Measurements from ENCODE around the gene TMEM151B. TPM values are rescaled to one million over a fixed set of nuclear protein-coding genes. Genes with fewer than 3 reads are reported as not detected.

TMEM151B gene
- total and polyA plus RNA-seq, 2 of the 13 experiments (the other 11 are each of a cell fraction or from before 2014, with no cell fraction given): not detected

DNA sequence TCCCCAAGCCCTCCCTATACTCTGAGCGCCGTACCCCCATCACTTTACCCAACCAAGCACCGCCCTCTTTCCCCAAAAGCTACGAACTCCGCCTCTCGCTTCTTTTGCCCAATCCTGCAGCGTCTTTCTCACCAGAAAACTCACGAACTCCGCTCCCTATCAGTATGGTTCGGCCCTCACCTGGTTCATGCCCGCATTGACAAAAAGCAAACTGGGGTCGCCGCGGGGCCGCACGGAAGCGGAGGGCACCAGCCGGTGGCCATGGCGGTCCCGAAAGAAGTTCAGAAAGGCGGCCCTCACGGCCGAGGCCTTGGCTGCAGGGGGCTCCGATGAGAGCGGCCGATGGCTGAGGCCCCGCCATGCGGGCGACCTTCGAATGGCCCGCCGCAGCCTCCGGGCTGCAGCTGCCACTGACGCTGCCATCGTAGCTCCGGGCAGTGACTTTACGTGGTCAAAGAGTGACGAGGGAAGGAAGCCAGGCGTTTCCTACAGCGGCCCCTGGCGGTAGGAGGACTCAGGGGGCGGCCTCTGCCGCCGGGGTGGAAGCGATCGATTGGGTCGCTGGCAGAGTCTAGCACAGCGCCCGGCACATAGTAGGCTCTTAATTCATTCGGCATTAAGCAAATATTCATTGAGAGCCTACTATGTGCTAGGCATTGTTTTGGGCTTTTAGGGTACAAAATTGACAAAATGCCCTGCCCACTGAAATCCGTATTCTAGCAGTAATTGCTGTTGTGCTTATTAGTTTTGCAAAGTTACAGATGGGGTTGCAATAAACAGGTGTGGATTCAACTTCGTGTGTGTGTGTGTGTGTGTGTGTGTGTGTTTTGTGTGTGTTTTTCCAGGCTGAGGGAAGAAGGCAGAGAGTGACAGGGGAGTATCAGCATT is 42.9 kb downstream of the TMEM151B start, which contains the start of gene AARS2 (continued):
- TF ChIP-seq MED13 (CRISPR knock-in tag; IDR thresholded peaks at IDR 0.05): 0 out of 2 replicates have a peak, but pooled peaks have one; percentile 81
- TF ChIP-seq, protein P1, sequence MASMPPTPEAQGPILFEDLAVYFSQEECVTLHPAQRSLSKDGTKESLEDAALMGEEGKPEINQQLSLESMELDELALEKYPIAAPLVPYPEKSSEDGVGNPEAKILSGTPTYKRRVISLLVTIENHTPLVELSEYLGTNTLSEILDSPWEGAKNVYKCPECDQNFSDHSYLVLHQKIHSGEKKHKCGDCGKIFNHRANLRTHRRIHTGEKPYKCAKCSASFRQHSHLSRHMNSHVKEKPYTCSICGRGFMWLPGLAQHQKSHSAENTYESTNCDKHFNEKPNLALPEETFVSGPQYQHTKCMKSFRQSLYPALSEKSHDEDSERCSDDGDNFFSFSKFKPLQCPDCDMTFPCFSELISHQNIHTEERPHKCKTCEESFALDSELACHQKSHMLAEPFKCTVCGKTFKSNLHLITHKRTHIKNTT (CRISPR knock-in tag; IDR thresholded peaks at IDR 0.05): no peak; the same call in 1 of the 2 replicates
- TF ChIP-seq DNMT3B (CRISPR knock-in tag; conservative IDR thresholded peaks at IDR 0.05): peak; percentile 27; the same call in 1 of the 2 replicates
- TF ChIP-seq ZNF530 (CRISPR knock-in tag; IDR thresholded peaks at IDR 0.05; ENCODE audit: low read depth): no peak
- TF ChIP-seq NAIF1 (CRISPR knock-in tag; IDR thresholded peaks at IDR 0.05; ENCODE audit: borderline replicate concordance): peak; percentile 95
- 0 out of 2 replicates have a peak, but pooled peaks have one; percentile 52 for TF ChIP-seq ZFYVE20 (CRISPR knock-in tag; IDR thresholded peaks at IDR 0.05; ENCODE audit: borderline replicate concordance, low read depth)
- TF ChIP-seq, protein P2, sequence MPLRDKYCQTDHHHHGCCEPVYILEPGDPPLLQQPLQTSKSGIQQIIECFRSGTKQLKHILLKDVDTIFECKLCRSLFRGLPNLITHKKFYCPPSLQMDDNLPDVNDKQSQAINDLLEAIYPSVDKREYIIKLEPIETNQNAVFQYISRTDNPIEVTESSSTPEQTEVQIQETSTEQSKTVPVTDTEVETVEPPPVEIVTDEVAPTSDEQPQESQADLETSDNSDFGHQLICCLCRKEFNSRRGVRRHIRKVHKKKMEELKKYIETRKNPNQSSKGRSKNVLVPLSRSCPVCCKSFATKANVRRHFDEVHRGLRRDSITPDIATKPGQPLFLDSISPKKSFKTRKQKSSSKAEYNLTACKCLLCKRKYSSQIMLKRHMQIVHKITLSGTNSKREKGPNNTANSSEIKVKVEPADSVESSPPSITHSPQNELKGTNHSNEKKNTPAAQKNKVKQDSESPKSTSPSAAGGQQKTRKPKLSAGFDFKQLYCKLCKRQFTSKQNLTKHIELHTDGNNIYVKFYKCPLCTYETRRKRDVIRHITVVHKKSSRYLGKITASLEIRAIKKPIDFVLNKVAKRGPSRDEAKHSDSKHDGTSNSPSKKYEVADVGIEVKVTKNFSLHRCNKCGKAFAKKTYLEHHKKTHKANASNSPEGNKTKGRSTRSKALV (CRISPR knock-in tag; IDR thresholded peaks at IDR 0.05): no peak; the same call in none of the 2 replicates
- peak; percentile 84 for TF ChIP-seq ZBTB7B (CRISPR knock-in tag; IDR thresholded peaks at IDR 0.05)
- TF ChIP-seq, protein P3, sequence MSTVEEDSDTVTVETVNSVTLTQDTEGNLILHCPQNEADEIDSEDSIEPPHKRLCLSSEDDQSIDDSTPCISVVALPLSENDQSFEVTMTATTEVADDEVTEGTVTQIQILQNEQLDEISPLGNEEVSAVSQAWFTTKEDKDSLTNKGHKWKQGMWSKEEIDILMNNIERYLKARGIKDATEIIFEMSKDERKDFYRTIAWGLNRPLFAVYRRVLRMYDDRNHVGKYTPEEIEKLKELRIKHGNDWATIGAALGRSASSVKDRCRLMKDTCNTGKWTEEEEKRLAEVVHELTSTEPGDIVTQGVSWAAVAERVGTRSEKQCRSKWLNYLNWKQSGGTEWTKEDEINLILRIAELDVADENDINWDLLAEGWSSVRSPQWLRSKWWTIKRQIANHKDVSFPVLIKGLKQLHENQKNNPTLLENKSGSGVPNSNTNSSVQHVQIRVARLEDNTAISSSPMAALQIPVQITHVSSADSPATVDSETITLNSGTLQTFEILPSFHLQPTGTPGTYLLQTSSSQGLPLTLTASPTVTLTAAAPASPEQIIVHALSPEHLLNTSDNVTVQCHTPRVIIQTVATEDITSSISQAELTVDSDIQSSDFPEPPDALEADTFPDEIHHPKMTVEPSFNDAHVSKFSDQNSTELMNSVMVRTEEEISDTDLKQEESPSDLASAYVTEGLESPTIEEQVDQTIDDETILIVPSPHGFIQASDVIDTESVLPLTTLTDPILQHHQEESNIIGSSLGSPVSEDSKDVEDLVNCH (CRISPR knock-in tag; IDR thresholded peaks at IDR 0.05): 0 out of 2 replicates have a peak, but pooled peaks have one; percentile 82
- peak in 1 of 2 experiments; percentile 61; a peak in 2 of 4 replicates for TF ChIP-seq NR2F1 (CRISPR knock-in tag; IDR thresholded peaks at IDR 0.05)
- TF ChIP-seq, protein P4, sequence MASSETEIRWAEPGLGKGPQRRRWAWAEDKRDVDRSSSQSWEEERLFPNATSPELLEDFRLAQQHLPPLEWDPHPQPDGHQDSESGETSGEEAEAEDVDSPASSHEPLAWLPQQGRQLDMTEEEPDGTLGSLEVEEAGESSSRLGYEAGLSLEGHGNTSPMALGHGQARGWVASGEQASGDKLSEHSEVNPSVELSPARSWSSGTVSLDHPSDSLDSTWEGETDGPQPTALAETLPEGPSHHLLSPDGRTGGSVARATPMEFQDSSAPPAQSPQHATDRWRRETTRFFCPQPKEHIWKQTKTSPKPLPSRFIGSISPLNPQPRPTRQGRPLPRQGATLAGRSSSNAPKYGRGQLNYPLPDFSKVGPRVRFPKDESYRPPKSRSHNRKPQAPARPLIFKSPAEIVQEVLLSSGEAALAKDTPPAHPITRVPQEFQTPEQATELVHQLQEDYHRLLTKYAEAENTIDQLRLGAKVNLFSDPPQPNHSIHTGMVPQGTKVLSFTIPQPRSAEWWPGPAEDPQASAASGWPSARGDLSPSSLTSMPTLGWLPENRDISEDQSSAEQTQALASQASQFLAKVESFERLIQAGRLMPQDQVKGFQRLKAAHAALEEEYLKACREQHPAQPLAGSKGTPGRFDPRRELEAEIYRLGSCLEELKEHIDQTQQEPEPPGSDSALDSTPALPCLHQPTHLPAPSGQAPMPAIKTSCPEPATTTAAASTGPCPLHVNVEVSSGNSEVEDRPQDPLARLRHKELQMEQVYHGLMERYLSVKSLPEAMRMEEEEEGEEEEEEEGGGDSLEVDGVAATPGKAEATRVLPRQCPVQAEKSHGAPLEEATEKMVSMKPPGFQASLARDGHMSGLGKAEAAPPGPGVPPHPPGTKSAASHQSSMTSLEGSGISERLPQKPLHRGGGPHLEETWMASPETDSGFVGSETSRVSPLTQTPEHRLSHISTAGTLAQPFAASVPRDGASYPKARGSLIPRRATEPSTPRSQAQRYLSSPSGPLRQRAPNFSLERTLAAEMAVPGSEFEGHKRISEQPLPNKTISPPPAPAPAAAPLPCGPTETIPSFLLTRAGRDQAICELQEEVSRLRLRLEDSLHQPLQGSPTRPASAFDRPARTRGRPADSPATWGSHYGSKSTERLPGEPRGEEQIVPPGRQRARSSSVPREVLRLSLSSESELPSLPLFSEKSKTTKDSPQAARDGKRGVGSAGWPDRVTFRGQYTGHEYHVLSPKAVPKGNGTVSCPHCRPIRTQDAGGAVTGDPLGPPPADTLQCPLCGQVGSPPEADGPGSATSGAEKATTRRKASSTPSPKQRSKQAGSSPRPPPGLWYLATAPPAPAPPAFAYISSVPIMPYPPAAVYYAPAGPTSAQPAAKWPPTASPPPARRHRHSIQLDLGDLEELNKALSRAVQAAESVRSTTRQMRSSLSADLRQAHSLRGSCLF (CRISPR knock-in tag; IDR thresholded peaks at IDR 0.05; ENCODE audit: borderline replicate concordance): peak; percentile 78; the same call in 1 of the 2 replicates
- no peak for TF ChIP-seq FOXK2 (IDR thresholded peaks at IDR 0.05)
- peak; percentile 72 for TF ChIP-seq ZBTB21 (CRISPR knock-in tag; IDR thresholded peaks at IDR 0.05)
- TF ChIP-seq MEIS2 (CRISPR knock-in tag; IDR thresholded peaks at IDR 0.05): peak; percentile 96
- peak; percentile 97 for TF ChIP-seq MEF2D (CRISPR knock-in tag; IDR thresholded peaks at IDR 0.05)
- peak; percentile 98 for TF ChIP-seq KAT8 (CRISPR knock-in tag; IDR thresholded peaks at IDR 0.05)
- no peak for TF ChIP-seq SRSF4 (IDR thresholded peaks at IDR 0.05; ENCODE audit: low read depth, low read length, poor library complexity, severe bottlenecking)
- TF ChIP-seq ZNF207 (IDR thresholded peaks at IDR 0.05; ENCODE audit: borderline replicate concordance): no peak

Data from HepG2 (cell line).